ENCODE measurements around the gene SLIT3. TPM values are rescaled to one million over a fixed set of nuclear protein-coding genes. Genes with fewer than 3 reads are reported as not detected.

Gene SLIT3
- total RNA-seq, 1 experiment from 2014 or later = 0.92 TPM

- Histone ChIP-seq H2BK15ac (ENCODE audit: low read depth, low read length) (no peak overlapping the region), H2BK5ac (ENCODE audit: insufficient read length, low read length) (no peak overlapping the region), H2AK5ac (ENCODE audit: insufficient read length, low read length) (no peak overlapping the region), H4K91ac (ENCODE audit: insufficient read length, low read depth, low read length) (no peak overlapping the region), H3K4me1 (ENCODE audit: insufficient read depth, low read length) (no peaks in the 10 kb centered on the region), H3K18ac (ENCODE audit: insufficient read length, low read depth, low read length) (no peak overlapping the region), H3K23ac (ENCODE audit: insufficient read length, low read depth, low read length) (no peak overlapping the region), H3K23me2 (ENCODE audit: insufficient read length, low read depth, low read length, poor library complexity, severe bottlenecking) (no peaks in the 10 kb centered on the region), H4K8ac (replicated peaks; ENCODE audit: insufficient read length, low read depth, low read length) (no peak overlapping the region), H3K4ac (ENCODE audit: low read depth, low read length) (no peak overlapping the region), H4K20me1 (ENCODE audit: control insufficient read depth, insufficient read depth, insufficient read length) (no peaks in the 10 kb centered on the region), H3K27ac (ENCODE audit: insufficient read length, low read depth, low read length) (no peak overlapping the region), H4K5ac (ENCODE audit: insufficient read length, low read depth, low read length) (no peak overlapping the region), H2BK12ac (ENCODE audit: insufficient read length, low read depth, low read length) (no peak overlapping the region), H3T11ph (ENCODE audit: low read length) (no peak overlapping the region), H3K4me2 (ENCODE audit: insufficient read depth, insufficient read length, low read length) (no peak overlapping the region), H3K79me2 (ENCODE audit: insufficient read depth, low read length) (no peaks in the 10 kb centered on the region), H3K27me3 (ENCODE audit: insufficient read depth, low read length) (no peaks in the 10 kb centered on the region), H3K14ac (ENCODE audit: insufficient read depth, low read length) (no peak overlapping the region), H3K79me1 (ENCODE audit: insufficient read depth, low read depth, low read length, poor library complexity, severe bottlenecking) (no peaks in the 10 kb centered on the region), H3K9me3 (ENCODE audit: control insufficient read depth, low read depth, low read length) (no peaks in the 10 kb centered on the region), H3K9ac (ENCODE audit: extremely low read depth, insufficient read length, low read length) (no peak overlapping the region), H2BK120ac (ENCODE audit: low read depth, low read length, poor library complexity, severe bottlenecking) (no peak overlapping the region), H3K56ac (ENCODE audit: insufficient read length, low read depth, low read length) (no peak overlapping the region), H2BK20ac (ENCODE audit: low read depth, low read length, poor library complexity, severe bottlenecking) (no peak overlapping the region), H2AFZ (ENCODE audit: low read length) (no peak overlapping the region)
- peaks cover 30% of the 10 kb centered on the region for H3K27me3 Mint-ChIP-seq (ENCODE audit: low read depth)
- no peaks in the 10 kb centered on the region for H3K4me1 Mint-ChIP-seq
- H3K27ac Mint-ChIP-seq = no peak overlapping the region
- H3K36me3 Mint-ChIP-seq (ENCODE audit: insufficient read depth in 1 of 3, low read depth in 3 of 3) = no peaks in the 10 kb centered on the region
- no peak for DNase-seq
- TF ChIP-seq CTCF (conservative IDR thresholded peaks at IDR 0.05) = no peak
- H3K4me3 Mint-ChIP-seq = no peak overlapping the region
- WGBS (ENCODE audit: extremely low coverage, insufficient read length, low lambda C conversion rate) = no CpG with 5 or more reads among the region's 2 CpGs
- H3K9me3 Mint-ChIP-seq = no peaks in the 10 kb centered on the region
Measured at GRCh38 chr5:169325273-169325672, 24.3 kb upstream of the SLIT3 start.
